Immature natural killer cell (primary cell): ENCODE measurements around the gene TBC1D22B. TPM values are rescaled to one million over a fixed set of nuclear protein-coding genes. Genes with fewer than 3 reads are reported as not detected.

Experiments used
- DNase-seq, 3 donors: peaks; one replicate each; pipeline ENCODE4 v3.0.0; 2022; ENCODE audit warnings: mixed read lengths in 1 of 3
- H3K27ac Mint-ChIP-seq, 6 donors: one replicate each; pipeline ENCODE4 v1.8.0; 2020; ENCODE audit warnings: mixed read lengths in 6 of 6, mild to moderate bottlenecking in 5 of 6, inconsistent platforms in 4 of 6, moderate library complexity in 3 of 6
- H3K27me3 Mint-ChIP-seq, 3 donors: one replicate each; pipeline ENCODE4 v1.8.0; 2020 to 2021; ENCODE audit warnings: low read depth in 3 of 3, mild to moderate bottlenecking in 3 of 3, mixed read lengths in 3 of 3, moderate library complexity in 3 of 3, inconsistent platforms in 1 of 3
- H3K36me3 Mint-ChIP-seq, 3 donors: one replicate each; pipeline ENCODE4 v1.8.0; 2020; ENCODE audit warnings: mixed read lengths in 3 of 3, inconsistent platforms in 2 of 3, mild to moderate bottlenecking in 2 of 3
- H3K4me1 Mint-ChIP-seq, 2 donors: one replicate each; pipeline ENCODE4 v1.8.0; 2020; ENCODE audit warnings: inconsistent platforms in 2 of 2, mild to moderate bottlenecking in 2 of 2, mixed read lengths in 2 of 2, moderate library complexity in 1 of 2
- H3K4me3 Mint-ChIP-seq, 5 donors: one replicate each; pipeline ENCODE4 v1.8.0; 2020; ENCODE audit warnings: mild to moderate bottlenecking in 5 of 5, mixed read lengths in 5 of 5, inconsistent platforms in 3 of 5, moderate library complexity in 3 of 5
- H3K9me3 Mint-ChIP-seq, 6 donors: one replicate each; pipeline ENCODE4 v1.8.0; 2020; ENCODE audit warnings: mild to moderate bottlenecking in 6 of 6, mixed read lengths in 6 of 6, inconsistent platforms in 4 of 6, moderate library complexity in 3 of 6
- polyA plus RNA-seq, 3 donors: library from polyadenylated mRNA; unstranded; fragments of 300-500 nt; fragmentation: Illumina TruSeq; gene quantifications; one replicate each; pipeline ENCODE4 v1.2.3, GENCODE V29; 2021

The TBC1D22B gene
- 1 to 10 TPM; 4.3 to 8.4 (median 7.2) TPM for polyA plus RNA-seq

- Mint-ChIP-seq H3K4me3 (peak within 1 kb of the TSS; percentile 89 to 94 (median 92)), H3K27ac (peak within 1 kb of the TSS; percentile 81 to 94 (median 89)), H3K9me3 (peaks cover 0 to 2% (median 0%) of the 10 kb centered on the region in 6 donors), H3K27me3 (peaks cover 2 to 12% (median 2%) of the 10 kb centered on the region in 3 donors), H3K36me3 (no peaks in the 10 kb centered on the region), H3K4me1 (peaks cover 32 to 48% of the 10 kb centered on the region in 2 donors)
- peak; percentile 90 to 92 (median 92) for DNase-seq
Measured at GRCh38 chr6:37257634-37258404, at the start of gene TBC1D22B, which contains the start of gene TMEM217. Gene TBC1D22B (plus strand): TSS chr6:37257772. CDS start chr6:37257918, 146 bp downstream. Gene TMEM217 (minus strand): TSS chr6:37258144. CDS start chr6:37219030, 39,114 bp downstream.

- H3K4me3 Mint-ChIP-seq = peak overlapping the region; percentile 28 to 49 (median 40)
- H3K9me3 Mint-ChIP-seq = no peaks in the 10 kb centered on the region
- H3K36me3 Mint-ChIP-seq = no peaks in the 10 kb centered on the region
- H3K27ac Mint-ChIP-seq = peak overlapping the region; percentile 60 to 81 (median 76)
- H3K4me1 Mint-ChIP-seq = peaks cover 59 to 73% of the 10 kb centered on the region in 2 donors
- H3K27me3 Mint-ChIP-seq = no peaks in the 10 kb centered on the region
- DNase-seq = peak; percentile 82 to 85 (median 84)
Measured at GRCh38 chr6:37207903-37208456, 49.6 kb upstream of the TBC1D22B start.

- Mint-ChIP-seq H3K36me3 (no peaks in the 10 kb centered on the region), H3K27ac (no peak overlapping the region), H3K4me3 (no peak overlapping the region), H3K4me1 (peaks cover 52 to 65% of the 10 kb centered on the region in 2 donors), H3K27me3 (no peaks in the 10 kb centered on the region), H3K9me3 (no peaks in the 10 kb centered on the region)
- DNase-seq = no peak
Measured at GRCh38 chr6:37208793-37209192, 48.8 kb upstream of the TBC1D22B start.

GRCh38 chr6:37209461-37210205, 47.9 kb upstream of the TBC1D22B start:
- peak overlapping the region in 2 of 5 donors; percentile 2 to 31 for H3K4me3 Mint-ChIP-seq
- H3K4me1 Mint-ChIP-seq = peaks cover 46 to 57% of the 10 kb centered on the region in 2 donors
- no peaks in the 10 kb centered on the region for H3K9me3 Mint-ChIP-seq
- H3K36me3 Mint-ChIP-seq = no peaks in the 10 kb centered on the region
- H3K27me3 Mint-ChIP-seq = no peaks in the 10 kb centered on the region
- H3K27ac Mint-ChIP-seq = peak overlapping the region in 5 of 6 donors; percentile 11 to 82 (median 46)
- DNase-seq = no peak

- no peaks in the 10 kb centered on the region for H3K36me3 Mint-ChIP-seq
Measured at GRCh38 chr6:37210313-37210968, 47.1 kb upstream of the TBC1D22B start.

GRCh38 chr6:37212268-37212667, 45.3 kb upstream of the TBC1D22B start:
- Mint-ChIP-seq H3K27ac (no peak overlapping the region), H3K27me3 (peaks cover 0 to 2% (median 1%) of the 10 kb centered on the region in 3 donors), H3K4me1 (peaks cover 25 to 30% of the 10 kb centered on the region in 2 donors), H3K9me3 (no peaks in the 10 kb centered on the region), H3K36me3 (no peaks in the 10 kb centered on the region), H3K4me3 (no peak overlapping the region)
- DNase-seq = no peak

More at GRCh38 chr6:37210313-37210968, 47.1 kb upstream of the TBC1D22B start:
- DNase-seq = peak; percentile 73 to 77 (median 73)
- Mint-ChIP-seq H3K27ac (peak overlapping the region in 3 of 6 donors; percentile 3 to 10 (median 8)), H3K4me1 (peaks cover 40 to 49% of the 10 kb centered on the region in 2 donors), H3K9me3 (no peaks in the 10 kb centered on the region), H3K27me3 (no peaks in the 10 kb centered on the region), H3K4me3 (peak overlapping the region in 1 of 5 donors; percentile 2)

GRCh38 chr6:37218061-37218460, 39.5 kb upstream of the TBC1D22B start:
- Mint-ChIP-seq H3K4me3 (no peak overlapping the region), H3K27ac (no peak overlapping the region), H3K4me1 (peaks cover 10 to 20% of the 10 kb centered on the region in 2 donors), H3K36me3 (no peaks in the 10 kb centered on the region), H3K27me3 (peaks cover 1 to 3% (median 2%) of the 10 kb centered on the region in 3 donors), H3K9me3 (no peaks in the 10 kb centered on the region)
- no peak for DNase-seq

- H3K27me3 Mint-ChIP-seq = peaks cover 1 to 3% (median 2%) of the 10 kb centered on the region in 3 donors
- no peak overlapping the region for H3K4me3 Mint-ChIP-seq
- H3K4me1 Mint-ChIP-seq = peaks cover 10 to 21% of the 10 kb centered on the region in 2 donors
- no peak overlapping the region for H3K27ac Mint-ChIP-seq
- no peaks in the 10 kb centered on the region for H3K9me3 Mint-ChIP-seq
- H3K36me3 Mint-ChIP-seq = no peaks in the 10 kb centered on the region
- no peak for DNase-seq
Measured at GRCh38 chr6:37218511-37218910, 39.1 kb upstream of the TBC1D22B start.

GRCh38 chr6:37221585-37222124, 35.9 kb upstream of the TBC1D22B start:
- Mint-ChIP-seq H3K4me3 (peak overlapping the region; percentile 86 to 95 (median 92)), H3K4me1 (peaks cover 10 to 21% of the 10 kb centered on the region in 2 donors), H3K27ac (peak overlapping the region in 5 of 6 donors; percentile 37 to 76 (median 70)), H3K27me3 (peaks cover 0 to 2% (median 2%) of the 10 kb centered on the region in 3 donors), H3K9me3 (no peaks in the 10 kb centered on the region), H3K36me3 (no peaks in the 10 kb centered on the region)
- no peak for DNase-seq

GRCh38 chr6:37222125-37222967, 35.2 kb upstream of the TBC1D22B start:
- peak; percentile 58 to 68 (median 59) for DNase-seq
- Mint-ChIP-seq H3K27me3 (peaks cover 0 to 2% (median 2%) of the 10 kb centered on the region in 3 donors), H3K4me3 (peak overlapping the region; percentile 86 to 95 (median 92)), H3K27ac (peak overlapping the region in 5 of 6 donors; percentile 13 to 77 (median 73)), H3K36me3 (no peaks in the 10 kb centered on the region), H3K4me1 (peaks cover 10 to 21% of the 10 kb centered on the region in 2 donors), H3K9me3 (no peaks in the 10 kb centered on the region)

- H3K9me3 Mint-ChIP-seq = no peaks in the 10 kb centered on the region
- peak overlapping the region in 3 of 6 donors; percentile 13 to 77 (median 14) for H3K27ac Mint-ChIP-seq
- H3K27me3 Mint-ChIP-seq = peaks cover 0 to 2% (median 2%) of the 10 kb centered on the region in 3 donors
- no peaks in the 10 kb centered on the region for H3K36me3 Mint-ChIP-seq
- DNase-seq = no peak
- H3K4me3 Mint-ChIP-seq = peak overlapping the region; percentile 86 to 95 (median 92)
- H3K4me1 Mint-ChIP-seq = peaks cover 10 to 21% of the 10 kb centered on the region in 2 donors
Measured at GRCh38 chr6:37222992-37223391, 34.6 kb upstream of the TBC1D22B start.
